Measurements from ENCODE around the gene DQX1. TPM values are rescaled to one million over a fixed set of nuclear protein-coding genes. Genes with fewer than 3 reads are reported as not detected.

The DQX1 gene
- total and polyA plus RNA-seq, 9 of the 15 experiments (the other 6 are each of a cell fraction or from before 2014, with no cell fraction given): 0.04 to 0.38 (median 0.18) TPM; not detected in 1

DNA sequence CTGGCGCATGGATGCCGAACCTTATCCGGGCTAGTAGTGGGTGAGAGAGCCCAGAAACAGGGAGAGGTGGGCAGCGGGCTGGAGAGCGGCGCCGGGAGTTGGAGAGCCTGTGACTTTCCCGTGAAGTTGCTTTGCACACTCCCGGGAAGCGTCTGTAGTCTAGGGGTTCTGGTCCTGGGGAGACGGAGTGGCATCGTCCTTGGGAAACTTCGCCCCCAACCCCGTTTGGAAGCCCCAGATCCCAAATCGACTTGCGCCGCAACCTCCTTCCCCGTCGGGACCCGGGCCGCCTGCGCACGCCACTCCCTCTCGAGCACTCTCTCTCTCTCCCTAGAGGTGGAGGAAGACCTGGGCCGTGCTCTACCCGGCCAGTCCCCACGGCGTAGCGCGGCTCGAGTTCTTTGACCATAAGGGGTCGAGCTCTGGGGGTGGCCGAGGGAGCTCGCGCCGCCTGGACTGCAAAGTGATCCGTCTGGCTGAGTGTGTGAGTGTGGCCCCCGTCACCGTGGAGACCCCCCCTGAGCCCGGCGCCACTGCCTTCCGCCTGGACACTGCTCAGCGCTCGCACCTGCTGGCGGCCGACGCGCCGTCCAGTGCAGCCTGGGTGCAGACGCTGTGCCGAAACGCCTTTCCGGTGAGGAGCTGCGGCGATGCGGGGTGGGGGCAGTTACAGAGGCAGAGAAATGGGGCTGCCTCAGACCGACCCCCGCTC, 28.9 kb upstream of the DQX1 start (continued):
- peak; percentile 65; the same call in 1 of the 2 replicates for TF ChIP-seq CXXC5 (CRISPR knock-in tag; IDR thresholded peaks at IDR 0.05)
- no peak for TF ChIP-seq NEUROD1 (IDR thresholded peaks at IDR 0.05; ENCODE audit: borderline replicate concordance, low read depth, low read length, partially characterized antibody)
- TF ChIP-seq, protein P1, sequence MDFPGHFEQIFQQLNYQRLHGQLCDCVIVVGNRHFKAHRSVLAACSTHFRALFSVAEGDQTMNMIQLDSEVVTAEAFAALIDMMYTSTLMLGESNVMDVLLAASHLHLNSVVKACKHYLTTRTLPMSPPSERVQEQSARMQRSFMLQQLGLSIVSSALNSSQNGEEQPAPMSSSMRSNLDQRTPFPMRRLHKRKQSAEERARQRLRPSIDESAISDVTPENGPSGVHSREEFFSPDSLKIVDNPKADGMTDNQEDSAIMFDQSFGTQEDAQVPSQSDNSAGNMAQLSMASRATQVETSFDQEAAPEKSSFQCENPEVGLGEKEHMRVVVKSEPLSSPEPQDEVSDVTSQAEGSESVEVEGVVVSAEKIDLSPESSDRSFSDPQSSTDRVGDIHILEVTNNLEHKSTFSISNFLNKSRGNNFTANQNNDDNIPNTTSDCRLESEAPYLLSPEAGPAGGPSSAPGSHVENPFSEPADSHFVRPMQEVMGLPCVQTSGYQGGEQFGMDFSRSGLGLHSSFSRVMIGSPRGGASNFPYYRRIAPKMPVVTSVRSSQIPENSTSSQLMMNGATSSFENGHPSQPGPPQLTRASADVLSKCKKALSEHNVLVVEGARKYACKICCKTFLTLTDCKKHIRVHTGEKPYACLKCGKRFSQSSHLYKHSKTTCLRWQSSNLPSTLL (IDR thresholded peaks at IDR 0.05): no peak
- no peak for TF ChIP-seq KAT2B (IDR thresholded peaks at IDR 0.05; ENCODE audit: low read depth, low read length)
- TF ChIP-seq ZNF766 (CRISPR knock-in tag; conservative IDR thresholded peaks at IDR 0.05): 0 out of 2 replicates have a peak, but pooled peaks have one; percentile 12
- peak; percentile 53 for TF ChIP-seq EP400 (IDR thresholded peaks at IDR 0.05)
- TF ChIP-seq NR3C1 (CRISPR knock-in tag; IDR thresholded peaks at IDR 0.05): 0 out of 2 replicates have a peak, but pooled peaks have one; percentile 50
- TF ChIP-seq, protein P2, sequence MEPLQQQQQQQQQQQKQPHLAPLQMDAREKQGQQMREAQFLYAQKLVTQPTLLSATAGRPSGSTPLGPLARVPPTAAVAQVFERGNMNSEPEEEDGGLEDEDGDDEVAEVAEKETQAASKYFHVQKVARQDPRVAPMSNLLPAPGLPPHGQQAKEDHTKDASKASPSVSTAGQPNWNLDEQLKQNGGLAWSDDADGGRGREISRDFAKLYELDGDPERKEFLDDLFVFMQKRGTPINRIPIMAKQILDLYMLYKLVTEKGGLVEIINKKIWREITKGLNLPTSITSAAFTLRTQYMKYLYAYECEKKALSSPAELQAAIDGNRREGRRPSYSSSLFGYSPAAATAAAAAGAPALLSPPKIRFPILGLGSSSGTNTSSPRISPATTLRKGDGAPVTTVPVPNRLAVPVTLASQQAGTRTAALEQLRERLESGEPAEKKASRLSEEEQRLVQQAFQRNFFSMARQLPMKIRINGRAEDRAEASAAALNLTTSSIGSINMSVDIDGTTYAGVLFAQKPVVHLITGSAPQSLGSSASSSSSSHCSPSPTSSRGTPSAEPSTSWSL (CRISPR knock-in tag; IDR thresholded peaks at IDR 0.05; ENCODE audit: borderline replicate concordance): no peak
- peak in 1 of 2 experiments; percentile 43; a peak in 2 of 4 replicates for TF ChIP-seq MAZ (CRISPR knock-in tag; conservative IDR thresholded peaks at IDR 0.05 in 1 of 2, IDR thresholded peaks at IDR 0.05 in 1 of 2)
- TF ChIP-seq, protein P3, sequence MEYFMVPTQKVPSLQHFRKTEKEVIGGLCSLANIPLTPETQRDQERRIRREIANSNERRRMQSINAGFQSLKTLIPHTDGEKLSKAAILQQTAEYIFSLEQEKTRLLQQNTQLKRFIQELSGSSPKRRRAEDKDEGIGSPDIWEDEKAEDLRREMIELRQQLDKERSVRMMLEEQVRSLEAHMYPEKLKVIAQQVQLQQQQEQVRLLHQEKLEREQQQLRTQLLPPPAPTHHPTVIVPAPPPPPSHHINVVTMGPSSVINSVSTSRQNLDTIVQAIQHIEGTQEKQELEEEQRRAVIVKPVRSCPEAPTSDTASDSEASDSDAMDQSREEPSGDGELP (CRISPR knock-in tag; IDR thresholded peaks at IDR 0.05; ENCODE audit: borderline replicate concordance): peak; percentile 42; the same call in 1 of the 2 replicates
- TF ChIP-seq PHF20 (IDR thresholded peaks at IDR 0.05; ENCODE audit: partially characterized antibody): peak; percentile 57
- TF ChIP-seq TARDBP (IDR thresholded peaks at IDR 0.05): 0 out of 2 replicates have a peak, but pooled peaks have one; percentile 48
- no peak for TF ChIP-seq TGIF2 (CRISPR knock-in tag; IDR thresholded peaks at IDR 0.05)
- TF ChIP-seq ZZZ3 (IDR thresholded peaks at IDR 0.05): no peak
- TF ChIP-seq, protein P4, sequence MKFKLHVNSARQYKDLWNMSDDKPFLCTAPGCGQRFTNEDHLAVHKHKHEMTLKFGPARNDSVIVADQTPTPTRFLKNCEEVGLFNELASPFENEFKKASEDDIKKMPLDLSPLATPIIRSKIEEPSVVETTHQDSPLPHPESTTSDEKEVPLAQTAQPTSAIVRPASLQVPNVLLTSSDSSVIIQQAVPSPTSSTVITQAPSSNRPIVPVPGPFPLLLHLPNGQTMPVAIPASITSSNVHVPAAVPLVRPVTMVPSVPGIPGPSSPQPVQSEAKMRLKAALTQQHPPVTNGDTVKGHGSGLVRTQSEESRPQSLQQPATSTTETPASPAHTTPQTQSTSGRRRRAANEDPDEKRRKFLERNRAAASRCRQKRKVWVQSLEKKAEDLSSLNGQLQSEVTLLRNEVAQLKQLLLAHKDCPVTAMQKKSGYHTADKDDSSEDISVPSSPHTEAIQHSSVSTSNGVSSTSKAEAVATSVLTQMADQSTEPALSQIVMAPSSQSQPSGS (CRISPR knock-in tag; IDR thresholded peaks at IDR 0.05): 0 out of 2 replicates have a peak, but pooled peaks have one; percentile 55
- TF ChIP-seq POLR2AphosphoS5 (IDR thresholded peaks at IDR 0.05; ENCODE audit: control insufficient read depth, insufficient read depth, low read depth, low read length): 0 out of 2 replicates have a peak, but pooled peaks have one; percentile 8
- TF ChIP-seq SOX6 (IDR thresholded peaks at IDR 0.05): 0 out of 2 replicates have a peak, but pooled peaks have one; percentile 7
- TF ChIP-seq TSC22D4 (tag; IDR thresholded peaks at IDR 0.05): no peak
- TF ChIP-seq, protein P5, sequence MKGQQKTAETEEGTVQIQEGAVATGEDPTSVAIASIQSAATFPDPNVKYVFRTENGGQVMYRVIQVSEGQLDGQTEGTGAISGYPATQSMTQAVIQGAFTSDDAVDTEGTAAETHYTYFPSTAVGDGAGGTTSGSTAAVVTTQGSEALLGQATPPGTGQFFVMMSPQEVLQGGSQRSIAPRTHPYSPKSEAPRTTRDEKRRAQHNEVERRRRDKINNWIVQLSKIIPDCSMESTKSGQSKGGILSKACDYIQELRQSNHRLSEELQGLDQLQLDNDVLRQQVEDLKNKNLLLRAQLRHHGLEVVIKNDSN (CRISPR knock-in tag; IDR thresholded peaks at IDR 0.05): no peak

Data from K562 (cell line).